Activated CD8-positive, alpha-beta memory T cell treated with anti-CD3 and anti-CD28 coated beads for 4 hours (primary cell): Measurements from ENCODE around the gene HLA-G.
"Not testable (repeated sequence)": the region's sequence is repeated elsewhere in the genome, so short reads cannot be mapped to it uniquely, and the experiment has no call there.

ENCODE experiments used
- DNase-seq, 2 donors: peaks; one replicate each; pipeline ENCODE4 v3.0.0-alpha.2; 2020; ENCODE audit warnings: low read depth in 2 of 2

The HLA-G gene

GRCh38 chr6:29827579-29828470 lies at the start of gene HLA-G:
TSS of gene HLA-G (plus strand) at chr6:29827825. CDS start at chr6:29827845, 20 bp downstream.
- no peak for DNase-seq

GRCh38 chr6:29780019-29780698 lies 47.5 kb upstream of the HLA-G start:
- DNase-seq: not testable (repeated sequence)

- DNase-seq: no peak
These were observed 38.4 kb upstream of the HLA-G start for GRCh38 chr6:29789176-29789575.

- DNase-seq: no peak
These were observed 37.0 kb upstream of the HLA-G start for GRCh38 chr6:29790626-29791025.

- no peak for DNase-seq
These were observed 36.5 kb upstream of the HLA-G start for GRCh38 chr6:29791162-29791561.

- DNase-seq: no peak
These were observed 35.9 kb upstream of the HLA-G start for GRCh38 chr6:29791786-29792122.

GRCh38 chr6:29792123-29793035 lies 35.2 kb upstream of the HLA-G start:
- peak; percentile 63 to 67 for DNase-seq

- DNase-seq: no peak
These were observed 34.6 kb upstream of the HLA-G start for GRCh38 chr6:29793036-29793356.

GRCh38 chr6:29793796-29794195 lies 33.8 kb upstream of the HLA-G start:
- no peak for DNase-seq

GRCh38 chr6:29796026-29796425 lies 31.6 kb upstream of the HLA-G start:
- DNase-seq: no peak

GRCh38 chr6:29797135-29797534 lies 30.5 kb upstream of the HLA-G start:
- DNase-seq: no peak

- no peak for DNase-seq
These were observed 29.7 kb upstream of the HLA-G start for GRCh38 chr6:29797966-29798365.

- DNase-seq: no peak
These were observed 27.4 kb upstream of the HLA-G start for GRCh38 chr6:29800254-29800653.

GRCh38 chr6:29806387-29806786 lies 21.2 kb upstream of the HLA-G start:
- no peak for DNase-seq

- DNase-seq: no peak
These were observed 18.4 kb upstream of the HLA-G start for GRCh38 chr6:29809249-29809648.

- no peak for DNase-seq
These were observed 17.3 kb upstream of the HLA-G start for GRCh38 chr6:29810371-29810770.

- DNase-seq: no peak
These were observed 16.2 kb upstream of the HLA-G start for GRCh38 chr6:29811377-29811776.

- DNase-seq: no peak
These were observed 14.6 kb upstream of the HLA-G start for GRCh38 chr6:29813066-29813465.

- no peak for DNase-seq
These were observed 13.8 kb upstream of the HLA-G start for GRCh38 chr6:29813809-29814208.

- no peak for DNase-seq
These were observed 13.1 kb upstream of the HLA-G start for GRCh38 chr6:29814379-29815117.

GRCh38 chr6:29815118-29815750 lies 12.4 kb upstream of the HLA-G start:
- no peak for DNase-seq
